Measurements from ENCODE around the gene DIAPH3. TPM values are rescaled to one million over a fixed set of nuclear protein-coding genes. Genes with fewer than 3 reads are reported as not detected.

Gene DIAPH3
- polyA plus RNA-seq, 1 of the 3 experiments (the other 2 are of a cell fraction): 5.4 TPM

- TF ChIP-seq CHD2 (IDR thresholded peaks at IDR 0.05; ENCODE audit: low read length, partially characterized antibody) (no peak), USF2 (IDR thresholded peaks at IDR 0.05; ENCODE audit: borderline replicate concordance, low read depth, low read length) (no peak), PBX3 (IDR thresholded peaks at IDR 0.05) (no peak)
- Histone ChIP-seq H3K36me3 (replicated peaks in 1 of 2; ENCODE audit: control insufficient read depth in 1 of 2, insufficient read depth in 2 of 2, low read length in 1 of 2) (peaks cover 2 to 7% of the 10 kb centered on the region in 2 experiments), H3K9ac (no peak overlapping the region), H3F3A (replicated peaks; ENCODE audit: insufficient read depth) (peaks cover 5% of the 10 kb centered on the region), H3K4me1 (ENCODE audit: control insufficient read depth in 1 of 2, insufficient read depth in 2 of 2, low read depth in 1 of 2, low read length in 1 of 2) (peaks cover 4 to 27% of the 10 kb centered on the region in 2 experiments; a peak in 3 of 4 replicates), H3K27ac (ENCODE audit: low read depth in 2 of 2, low read length in 1 of 2) (peak overlapping the region in 1 of 2 experiments; percentile 44; a peak in 1 of 4 replicates), H3K9me2 (no peaks in the 10 kb centered on the region), H2AFZ (ENCODE audit: low read depth) (no peak overlapping the region), H3K4me3 (ENCODE audit: low read depth in 2 of 2, low read length in 1 of 2) (no peak overlapping the region), H3K4me2 (0 out of 2 replicates have a peak overlapping the region, but pooled peaks have one; percentile 36), H3K27me3 (ENCODE audit: insufficient read depth) (no peaks in the 10 kb centered on the region), H4K20me1 (ENCODE audit: insufficient read depth) (no peaks in the 10 kb centered on the region), H3K79me2 (ENCODE audit: insufficient read depth) (no peaks in the 10 kb centered on the region), H3K9me3 (no peaks in the 10 kb centered on the region)
- WGBS (ENCODE audit: low lambda C conversion rate): 48% methylated on average over 1 of the region's 1 CpG
- ChIA-PET CTCF (interaction anchor here (0.7 to 2.8 kb wide), 2 partner anchors 22 to 26 kb away, joined by 3 to 7 read pairs; no protein-coding TSS in a partner anchor), POLR2A (no interaction called here)
- DNase-seq: no peak
These were observed 283.3 kb downstream of the DIAPH3 start for GRCh38 chr13:59880468-59880867.

GRCh38 chr13:59879281-59879680 lies 284.4 kb downstream of the DIAPH3 start:
- peak overlapping the region; percentile 43; the same call in 1 of the 2 replicates for H3K4me2 ChIP-seq
- peak overlapping the region; percentile 44 to 60; a peak in 3 of 4 replicates for H3K27ac ChIP-seq (ENCODE audit: low read depth in 2 of 2, low read length in 1 of 2)
- peak overlapping the region; percentile 63; the same call in 1 of the 2 replicates for H2AFZ ChIP-seq (ENCODE audit: low read depth)
- no peak overlapping the region for H3K4me3 ChIP-seq (ENCODE audit: low read depth in 2 of 2, low read length in 1 of 2)
- H3F3A ChIP-seq (replicated peaks; ENCODE audit: insufficient read depth): peaks cover 5% of the 10 kb centered on the region
- no peaks in the 10 kb centered on the region for H3K79me2 ChIP-seq (ENCODE audit: insufficient read depth)
- no peaks in the 10 kb centered on the region for H4K20me1 ChIP-seq (ENCODE audit: insufficient read depth)
- no peaks in the 10 kb centered on the region for H3K9me2 ChIP-seq
- no peaks in the 10 kb centered on the region for H3K27me3 ChIP-seq (ENCODE audit: insufficient read depth)
- TF ChIP-seq EP300 (IDR thresholded peaks at IDR 0.05; ENCODE audit: borderline replicate concordance in 1 of 2, low read depth in 1 of 2, low read length in 1 of 2) (no peak), PBX3 (IDR thresholded peaks at IDR 0.05) (peak; percentile 71), TCF12 (IDR thresholded peaks at IDR 0.05) (peak; percentile 28; the same call in 1 of the 2 replicates)
- H3K9ac ChIP-seq: no peak overlapping the region
- peaks cover 2 to 7% of the 10 kb centered on the region in 2 experiments for H3K36me3 ChIP-seq (replicated peaks in 1 of 2; ENCODE audit: control insufficient read depth in 1 of 2, insufficient read depth in 2 of 2, low read length in 1 of 2)
- no peaks in the 10 kb centered on the region for H3K9me3 ChIP-seq
- WGBS (ENCODE audit: low lambda C conversion rate): 68% methylated on average over 4 of the region's 4 CpGs
- POLR2A ChIA-PET: no interaction called here
- CTCF ChIA-PET: interaction anchor here (0.7 to 2.8 kb wide), 4 partner anchors 11 to 27 kb away, joined by 3 to 7 read pairs (median 3); no protein-coding TSS in a partner anchor
- DNase-seq: no peak
- H3K4me1 ChIP-seq (ENCODE audit: control insufficient read depth in 1 of 2, insufficient read depth in 2 of 2, low read depth in 1 of 2, low read length in 1 of 2): peaks cover 4 to 18% of the 10 kb centered on the region in 2 experiments; a peak in 3 of 4 replicates

GRCh38 chr13:59877933-59878332 lies 285.8 kb downstream of the DIAPH3 start:
- no peak for DNase-seq
- TF ChIP-seq USF1 (IDR thresholded peaks at IDR 0.05; ENCODE audit: borderline replicate concordance, low read depth) (no peak), TAF1 (IDR thresholded peaks at IDR 0.05; ENCODE audit: borderline replicate concordance, low read depth, low read length) (no peak), GABPA (IDR thresholded peaks at IDR 0.05; ENCODE audit: low read depth) (no peak), RAD21 (IDR thresholded peaks at IDR 0.05; ENCODE audit: low read length) (no peak), GATA2 (CRISPR knock-in tag; IDR thresholded peaks at IDR 0.05) (no peak), NFIC (IDR thresholded peaks at IDR 0.05; ENCODE audit: borderline replicate concordance) (peak; percentile 92), YY1 (IDR thresholded peaks at IDR 0.05; ENCODE audit: low read depth) (no peak), MXI1 (IDR thresholded peaks at IDR 0.05; ENCODE audit: low read depth, low read length) (no peak), POLR2AphosphoS5 (IDR thresholded peaks at IDR 0.05; ENCODE audit: low read depth, low read length) (0 out of 2 replicates have a peak, but pooled peaks have one; percentile 32), EZH2phosphoT487 (IDR thresholded peaks at IDR 0.05; ENCODE audit: borderline replicate concordance, low read depth) (no peak), RCOR1 (IDR thresholded peaks at IDR 0.05; ENCODE audit: low read length) (no peak), FOXM1 (IDR thresholded peaks at IDR 0.05; ENCODE audit: low read depth) (no peak)

More at GRCh38 chr13:59877933-59878332, 285.8 kb downstream of the DIAPH3 start:
- H3K27me3 ChIP-seq (ENCODE audit: insufficient read depth): no peaks in the 10 kb centered on the region
- no peaks in the 10 kb centered on the region for H3K79me2 ChIP-seq (ENCODE audit: insufficient read depth)
- no peak overlapping the region for H3K9ac ChIP-seq
- ChIA-PET CTCF (no interaction called here), POLR2A (no interaction called here)
- peak overlapping the region; percentile 31; the same call in 1 of the 2 replicates for H3K4me2 ChIP-seq
- peaks cover 5% of the 10 kb centered on the region for H3F3A ChIP-seq (replicated peaks; ENCODE audit: insufficient read depth)
- H3K27ac ChIP-seq (ENCODE audit: low read depth in 2 of 2, low read length in 1 of 2): peak overlapping the region; percentile 44 to 47; a peak in 3 of 4 replicates
- peaks cover 4 to 17% of the 10 kb centered on the region in 2 experiments; a peak in 3 of 4 replicates for H3K4me1 ChIP-seq (ENCODE audit: control insufficient read depth in 1 of 2, insufficient read depth in 2 of 2, low read depth in 1 of 2, low read length in 1 of 2)
- H3K36me3 ChIP-seq (replicated peaks in 1 of 2; ENCODE audit: control insufficient read depth in 1 of 2, insufficient read depth in 2 of 2, low read length in 1 of 2): peaks cover 2 to 10% of the 10 kb centered on the region in 2 experiments
- 14% methylated on average over 2 of the region's 2 CpGs for WGBS (ENCODE audit: low lambda C conversion rate)
- H4K20me1 ChIP-seq (ENCODE audit: insufficient read depth): no peaks in the 10 kb centered on the region
- no peak overlapping the region for H3K4me3 ChIP-seq (ENCODE audit: low read depth in 2 of 2, low read length in 1 of 2)
- H3K9me3 ChIP-seq: no peaks in the 10 kb centered on the region
- no peaks in the 10 kb centered on the region for H3K9me2 ChIP-seq
- no peak overlapping the region for H2AFZ ChIP-seq (ENCODE audit: low read depth)

All from SK-N-SH (cell line).